ENCODE measurements around the gene MACROH2A1.

The MACROH2A1 gene

DNA sequence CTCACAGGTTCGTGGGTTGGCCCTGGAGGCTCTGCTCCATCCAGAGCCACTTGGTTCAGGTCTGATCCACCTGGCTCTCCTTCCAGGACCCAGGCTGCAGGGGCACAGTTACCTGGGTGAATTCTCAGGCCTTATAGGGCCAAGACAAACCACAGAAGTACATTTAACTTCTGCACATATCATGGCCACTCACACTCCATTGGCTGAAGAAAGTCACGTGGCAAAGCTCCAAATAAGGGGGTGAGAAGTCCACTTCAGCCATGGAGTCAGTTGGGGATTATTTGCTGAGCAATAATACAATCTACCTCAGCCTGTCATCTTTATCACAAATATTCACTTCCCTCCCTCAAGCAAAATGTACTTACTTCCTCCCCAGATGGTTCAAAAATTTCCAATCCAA, 83.6 kb downstream of the MACROH2A1 start:
- no peak for DNase-seq (ENCODE audit: low read depth)

DNA sequence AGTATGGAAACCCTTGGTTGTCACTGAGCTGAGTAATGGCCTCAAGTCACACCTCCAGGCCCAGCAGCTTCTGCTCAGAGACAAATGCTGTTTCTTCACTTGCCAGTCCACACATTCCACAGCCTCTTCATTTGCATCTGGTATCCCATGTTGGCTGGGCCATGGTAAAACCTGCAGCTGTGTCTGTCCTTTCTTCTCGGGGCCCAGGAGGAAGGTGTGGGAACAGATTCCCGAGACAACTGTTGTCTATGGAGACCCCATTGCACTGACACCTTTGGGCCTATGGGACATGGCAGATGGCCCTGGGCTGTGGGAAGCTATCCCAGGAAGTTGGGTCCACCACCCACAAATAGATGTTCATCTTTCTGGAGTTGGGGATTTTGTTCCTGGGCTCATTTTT, 85.1 kb downstream of the MACROH2A1 start:
- no peak for DNase-seq (ENCODE audit: low read depth)

DNA sequence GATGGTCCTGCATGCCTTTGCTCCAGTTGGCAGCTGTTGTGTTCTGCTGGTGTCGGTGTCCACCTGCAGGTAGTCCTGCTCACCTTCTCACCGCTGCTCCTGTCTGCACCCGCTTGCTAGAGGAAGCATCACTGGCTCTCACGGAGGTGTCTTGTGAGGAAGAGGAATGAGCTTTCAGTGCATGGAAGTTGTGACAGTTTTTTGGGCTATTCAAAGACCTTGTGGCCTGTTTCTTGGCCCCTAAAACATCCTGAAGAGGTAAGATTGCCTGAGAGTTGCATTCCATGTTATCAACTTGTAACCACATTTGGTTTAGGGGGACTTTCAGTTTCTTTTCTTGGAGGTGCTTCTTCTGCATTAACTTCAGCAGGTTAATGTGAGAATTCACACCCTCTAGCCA, 85.6 kb downstream of the MACROH2A1 start:
- no peak for DNase-seq (ENCODE audit: low read depth)

DNA sequence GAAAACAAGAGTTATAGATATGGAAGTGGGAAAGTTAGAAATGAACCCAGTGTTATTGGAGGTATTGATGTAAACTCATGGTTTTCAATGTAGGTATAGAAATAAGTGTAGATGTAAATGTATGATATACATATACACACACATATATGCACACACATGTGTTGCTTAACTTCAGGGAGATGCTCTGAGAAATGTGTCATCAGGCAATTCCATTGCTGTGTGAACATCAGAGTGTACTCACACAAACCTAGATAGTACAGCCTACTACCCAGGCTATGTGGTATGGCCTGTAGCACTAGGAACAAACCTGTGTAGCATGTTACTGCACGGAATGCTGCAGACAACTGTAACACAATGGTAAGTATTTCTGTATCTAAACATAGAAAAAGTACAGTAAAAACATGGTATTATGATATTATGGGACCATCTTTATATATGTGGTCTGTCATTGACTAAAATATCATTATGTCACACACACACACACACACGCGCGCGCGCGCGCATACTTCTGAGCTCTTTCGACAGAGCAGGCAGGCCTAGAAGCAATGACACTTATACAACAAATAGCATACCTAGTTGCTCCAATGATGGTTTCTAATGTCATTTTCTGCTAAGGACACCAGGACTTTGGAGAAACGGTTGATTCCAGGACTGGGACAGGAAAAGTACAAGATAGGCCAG, 86.6 kb downstream of the MACROH2A1 start:
- DNase-seq (ENCODE audit: low read depth), result no peak

DNA sequence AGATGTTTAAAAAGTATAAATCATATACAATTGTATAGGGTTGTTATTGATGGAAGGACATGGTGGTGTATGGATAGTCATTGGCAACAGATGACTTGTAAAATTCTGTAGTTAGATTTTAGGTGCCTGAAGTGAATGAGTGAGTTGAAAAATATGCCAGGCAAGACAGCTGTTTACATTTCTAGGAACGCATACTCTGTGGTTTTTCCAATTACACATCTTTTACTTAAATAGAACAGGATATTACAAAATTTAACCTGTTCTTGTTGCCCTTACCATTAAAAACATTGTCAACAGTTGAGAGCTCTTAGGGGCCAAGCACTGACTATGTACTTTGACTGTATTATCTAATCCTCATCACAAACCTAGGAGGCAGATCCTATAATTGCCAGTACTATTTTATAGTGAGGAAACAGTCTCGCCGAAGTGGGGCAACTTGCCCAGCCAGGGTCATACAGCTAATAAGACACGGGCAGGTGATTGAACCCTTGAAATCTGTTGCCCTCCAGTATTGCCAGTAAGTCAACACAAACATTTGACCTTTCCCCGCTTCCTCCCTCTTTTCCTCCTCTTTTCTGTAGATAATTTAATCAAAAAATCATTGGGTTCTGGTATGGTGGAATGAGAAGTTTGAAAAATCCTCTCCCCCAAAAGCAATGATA, 88.6 kb downstream of the MACROH2A1 start:
- no peak for DNase-seq (ENCODE audit: low read depth)

DNA sequence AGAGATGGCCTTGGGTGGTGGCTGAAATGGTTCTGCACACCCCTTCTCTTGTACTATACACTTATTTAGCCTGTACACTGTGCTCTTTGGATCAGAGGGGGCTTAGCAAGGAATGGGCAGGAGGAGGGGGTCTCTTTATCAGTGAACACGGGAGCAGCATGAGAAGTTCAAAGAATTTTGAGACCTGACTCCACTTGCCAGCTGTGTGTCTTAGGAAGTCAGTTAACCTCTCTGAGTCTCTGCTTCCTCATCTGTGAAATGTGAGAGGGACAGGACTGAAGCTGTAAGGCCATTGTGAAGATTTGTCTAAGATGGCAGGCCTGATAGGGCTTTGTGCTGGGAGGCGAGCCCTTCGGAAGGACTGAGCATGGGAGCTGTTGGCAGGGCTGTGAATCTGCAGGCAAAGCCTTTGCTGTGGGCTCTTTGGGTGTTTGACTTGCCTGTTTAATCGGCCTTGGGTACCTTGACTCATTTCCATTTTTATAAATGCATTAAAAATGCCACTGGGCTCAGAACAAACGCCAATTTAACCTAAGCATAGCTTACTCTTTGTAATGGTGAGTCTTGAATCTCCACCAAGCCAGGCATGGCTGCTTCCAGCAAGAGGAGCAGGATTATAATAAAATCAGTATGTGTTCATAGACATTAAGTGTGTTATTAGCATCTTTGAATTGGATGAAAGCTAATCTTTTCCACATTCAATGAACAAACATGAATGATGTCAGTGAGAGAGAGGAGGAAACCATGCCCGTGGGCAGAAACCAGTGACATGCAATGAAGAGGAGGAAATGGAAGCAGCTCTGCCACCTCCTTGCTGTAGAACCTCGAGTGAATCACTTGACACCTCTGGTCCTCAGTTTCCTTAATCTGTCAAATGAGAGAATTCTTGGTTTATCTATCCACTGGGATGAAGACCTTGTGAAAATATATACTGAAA, 89.4 kb downstream of the MACROH2A1 start:
- DNase-seq (ENCODE audit: low read depth), result no peak

DNA sequence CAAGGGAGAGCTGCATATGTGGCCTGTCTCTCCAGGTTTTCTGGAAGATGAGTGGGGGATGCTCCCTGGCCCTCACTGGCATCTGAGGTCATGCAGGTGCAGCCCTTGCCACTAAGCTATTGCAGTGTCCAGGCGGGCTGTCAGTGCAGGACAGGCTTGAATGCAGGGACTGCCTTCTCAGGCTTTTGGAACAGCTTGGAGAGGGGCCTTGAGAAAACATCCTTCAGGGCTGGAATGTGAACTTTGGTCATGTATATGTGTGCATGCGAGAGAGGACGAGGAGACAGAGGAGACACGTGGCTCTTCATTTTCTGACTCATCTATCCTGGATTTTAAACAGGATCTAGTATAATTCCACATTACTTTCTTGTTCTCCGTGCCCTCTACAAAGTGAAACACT, 90.3 kb downstream of the MACROH2A1 start:
- no peak for DNase-seq (ENCODE audit: low read depth)

DNA sequence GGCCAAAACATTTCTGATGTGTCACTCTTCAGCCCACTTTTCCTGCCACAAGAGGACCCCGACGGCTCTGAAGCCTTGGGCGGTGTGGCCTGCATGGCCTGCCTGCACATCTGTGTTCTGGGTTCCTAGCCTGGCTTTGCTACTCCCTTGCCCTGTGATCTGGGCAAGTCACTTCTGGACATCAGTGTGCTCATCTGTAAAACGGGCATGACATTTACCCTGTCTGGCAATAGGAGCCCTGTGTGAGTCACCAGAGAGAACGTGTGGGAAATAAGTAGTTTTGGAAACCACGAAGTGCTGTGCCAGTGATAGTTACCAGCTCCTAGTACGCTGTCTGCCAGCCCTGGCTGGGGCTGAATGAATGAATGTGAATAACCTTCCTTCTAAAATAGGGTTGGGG, 90.8 kb downstream of the MACROH2A1 start:
- no peak for DNase-seq (ENCODE audit: low read depth)

DNA sequence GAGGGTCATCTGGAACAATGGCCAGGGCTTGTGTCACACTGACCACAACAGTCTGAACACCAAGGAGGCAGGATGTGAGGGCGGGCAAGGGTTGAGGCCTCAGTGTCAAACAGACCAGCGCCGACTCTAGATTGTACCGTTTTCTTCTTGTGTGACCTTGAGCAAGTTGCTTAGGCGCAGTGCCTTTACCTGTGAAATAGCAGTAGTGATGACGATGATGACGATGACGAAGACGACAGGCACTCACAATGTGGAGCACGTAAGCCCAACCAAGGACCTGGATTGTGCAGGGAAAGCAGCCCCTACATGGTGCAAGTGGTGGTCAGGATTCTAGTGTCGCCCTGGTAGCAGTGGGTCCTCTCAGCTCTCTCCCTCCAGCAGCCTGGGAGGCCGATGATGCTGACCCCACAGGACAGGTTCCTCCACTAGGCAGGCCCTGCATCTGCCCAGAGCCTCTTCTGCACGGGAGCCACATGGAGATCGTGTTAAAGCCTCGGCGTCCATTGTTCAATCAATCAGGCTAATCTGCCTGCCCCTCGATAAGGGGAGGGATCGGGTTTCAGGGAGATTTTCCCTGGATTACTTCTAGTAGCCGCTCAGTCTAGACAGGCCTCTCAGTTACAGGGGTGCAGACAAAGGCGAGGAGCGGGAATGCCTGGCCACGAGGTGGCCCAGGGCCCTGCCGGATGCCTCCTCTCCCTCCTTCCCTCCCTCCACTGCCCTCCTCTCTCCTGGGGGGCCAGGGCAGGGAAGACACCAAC, 91.7 kb downstream of the MACROH2A1 start:
- no peak for DNase-seq (ENCODE audit: low read depth)

DNA sequence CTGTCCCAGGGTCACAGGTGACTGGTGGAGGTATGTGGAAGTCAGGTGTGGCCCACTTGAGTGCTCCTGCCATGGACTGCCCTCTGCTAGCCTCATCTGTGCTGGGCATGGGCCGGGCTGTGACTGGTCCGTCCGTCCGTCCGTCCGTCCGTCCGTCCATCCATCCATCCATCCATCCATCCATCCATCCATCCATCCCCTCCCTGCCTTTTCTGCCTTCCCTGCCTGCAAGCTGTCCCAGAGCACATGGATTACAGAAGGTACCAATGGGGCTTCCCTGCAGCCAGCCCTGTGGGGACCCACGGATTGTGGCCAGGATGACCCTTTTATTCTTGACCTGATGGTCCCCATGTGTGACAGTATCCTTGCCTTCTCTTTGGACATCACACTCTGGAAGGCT, 92.5 kb downstream of the MACROH2A1 start:
- no peak for DNase-seq (ENCODE audit: low read depth)

DNA sequence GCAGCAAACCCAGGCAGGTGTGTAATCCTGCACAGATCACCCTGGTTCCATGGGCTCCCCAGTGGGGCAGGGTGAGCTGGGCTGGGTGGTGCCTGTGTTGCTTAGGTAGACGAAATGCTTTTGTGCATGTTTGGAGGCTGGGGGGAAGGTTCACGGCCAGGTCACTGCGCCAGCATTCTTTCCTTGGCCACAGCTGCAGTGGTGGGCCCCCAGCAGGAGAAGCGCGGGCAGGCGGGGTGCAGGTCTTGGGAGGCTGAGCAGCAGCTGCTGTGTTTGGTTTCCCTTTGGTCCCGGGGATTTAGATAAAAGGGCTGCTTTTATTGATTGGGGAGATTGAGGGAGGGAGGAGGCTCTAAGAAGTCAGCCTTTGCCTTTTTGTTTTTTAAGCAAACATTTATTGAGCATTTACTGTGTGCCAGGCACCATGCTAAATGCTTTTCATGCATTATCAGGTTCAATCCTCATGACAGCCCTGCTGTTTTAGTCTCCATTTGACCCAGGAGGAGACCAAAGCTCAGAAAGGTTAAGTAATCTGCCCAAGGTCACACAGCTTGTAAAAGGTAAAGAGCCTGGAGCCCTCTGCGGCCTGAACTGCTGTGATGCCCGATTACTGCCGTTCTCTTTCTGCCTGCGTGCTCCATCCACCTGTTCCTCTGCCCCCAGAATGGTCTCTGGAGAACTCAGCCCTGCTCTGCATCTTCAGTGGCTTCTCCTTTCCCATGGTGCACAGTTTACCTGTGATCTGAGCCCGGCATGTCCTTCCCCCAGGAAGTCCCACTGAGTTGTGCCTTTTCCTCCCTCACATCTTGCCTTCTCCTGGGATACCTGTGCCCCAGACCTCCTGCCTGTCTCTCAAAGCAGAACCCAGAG, 94.4 kb downstream of the MACROH2A1 start:
- DNase-seq (ENCODE audit: low read depth), result no peak

DNA sequence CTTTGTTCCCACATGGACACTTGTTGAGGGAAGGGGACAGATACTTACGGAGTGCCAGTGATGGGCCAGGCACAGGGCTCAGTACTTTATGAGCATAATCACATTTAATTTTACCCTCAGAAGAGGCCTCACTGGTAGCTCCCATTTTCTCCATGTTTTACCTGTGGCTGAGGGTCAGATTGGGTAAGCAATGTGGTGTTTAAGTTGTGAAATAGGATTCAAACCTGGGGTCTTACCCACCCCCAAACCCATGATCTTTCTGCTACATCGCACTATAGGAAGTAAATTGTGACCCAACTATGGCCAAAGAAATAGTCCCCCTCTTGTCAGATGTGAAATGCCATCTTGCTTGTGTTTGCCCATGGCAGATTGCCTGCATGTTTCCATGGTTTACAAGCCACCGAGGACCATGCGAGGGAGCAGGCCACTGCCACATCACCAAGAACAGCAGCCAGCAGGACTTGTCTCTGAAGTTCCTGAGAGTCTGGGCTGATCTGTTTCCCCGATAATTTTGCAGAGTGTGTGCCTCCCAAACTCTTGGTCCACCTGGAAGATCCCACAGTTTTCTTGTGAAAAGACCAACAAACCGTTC, 95.4 kb downstream of the MACROH2A1 start:
- DNase-seq (ENCODE audit: low read depth), result no peak

DNA sequence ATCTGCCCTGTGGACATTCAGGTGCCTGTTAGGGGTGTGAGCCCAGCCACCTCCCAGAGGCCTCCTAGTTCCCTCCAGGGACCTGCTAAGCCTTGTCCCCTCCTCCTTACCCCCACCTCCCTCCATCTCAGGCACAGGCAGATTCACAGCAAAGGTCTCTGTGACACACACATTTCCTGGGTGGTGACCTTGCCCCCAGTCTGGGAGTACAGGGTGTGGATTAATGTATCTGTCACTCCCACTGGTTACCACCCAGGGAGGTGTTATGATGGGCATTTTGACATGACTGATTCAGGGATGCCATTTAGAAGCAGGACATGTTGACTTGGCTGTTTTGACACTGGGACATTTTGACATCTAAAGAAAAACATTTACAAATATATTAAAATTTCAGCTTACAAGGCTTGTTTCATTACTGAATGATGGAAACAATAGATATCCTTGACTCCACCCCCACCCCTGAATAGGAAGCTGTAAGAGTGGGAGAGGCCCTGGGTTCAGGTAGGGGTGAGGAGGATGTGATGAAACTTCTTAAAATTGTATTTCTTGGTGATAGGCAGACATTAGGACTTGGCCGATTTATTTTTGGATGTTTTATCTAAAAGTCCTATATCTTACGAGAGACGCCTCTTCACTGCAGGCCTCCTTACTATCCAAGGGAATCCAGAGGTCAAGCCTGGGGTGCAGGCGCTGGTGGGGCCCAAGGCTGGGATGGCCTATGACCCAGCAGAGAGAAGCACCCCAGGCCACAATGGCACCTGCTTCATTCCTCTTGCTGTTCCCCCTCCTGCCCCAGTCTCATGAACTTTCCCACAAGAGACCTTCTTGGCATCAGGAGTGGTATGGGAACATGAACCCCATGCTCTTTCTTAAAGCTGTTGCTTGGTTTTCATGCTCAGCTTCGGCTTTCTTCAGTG, 101.9 kb downstream of the MACROH2A1 start:
- DNase-seq (ENCODE audit: low read depth), result no peak

DNA sequence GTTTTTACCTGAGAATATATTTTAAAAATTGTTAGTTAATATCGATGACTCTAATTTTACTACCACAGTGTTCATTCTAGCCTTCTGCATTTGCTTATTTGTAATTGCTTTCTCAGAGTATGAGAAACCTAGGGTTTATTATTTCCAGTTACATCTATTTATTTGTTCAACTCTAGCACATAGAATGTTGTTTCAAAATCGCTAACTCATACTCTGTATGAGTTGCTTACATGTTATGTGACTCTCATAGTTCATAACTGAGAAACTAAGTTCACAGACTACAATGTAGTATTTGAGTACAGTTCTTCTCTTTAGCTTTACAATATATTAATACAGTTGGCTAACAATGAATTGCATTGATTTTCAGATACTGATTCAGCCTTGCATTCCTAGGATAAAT, 103.2 kb downstream of the MACROH2A1 start:
- DNase-seq (ENCODE audit: low read depth), result no peak

DNA sequence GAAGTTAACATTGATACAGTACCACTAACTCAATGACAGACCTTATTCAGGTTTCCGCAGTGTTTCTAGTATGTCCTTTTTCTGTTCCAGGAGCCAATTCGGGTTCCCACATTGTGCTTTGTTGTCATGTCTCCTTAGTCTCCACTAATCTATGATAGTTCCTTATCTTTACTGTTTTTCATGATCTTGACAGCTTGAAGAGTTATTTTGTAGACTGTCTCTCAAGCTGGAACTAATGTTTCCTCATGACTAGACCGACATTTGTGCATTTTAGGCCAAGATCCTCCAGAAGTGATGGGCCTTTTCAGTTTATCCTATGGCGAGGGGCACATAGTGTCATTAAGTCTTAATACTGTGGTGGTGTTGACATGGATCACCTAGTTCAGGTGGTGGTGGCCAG, 104.2 kb downstream of the MACROH2A1 start:
- no peak for DNase-seq (ENCODE audit: low read depth)

DNA sequence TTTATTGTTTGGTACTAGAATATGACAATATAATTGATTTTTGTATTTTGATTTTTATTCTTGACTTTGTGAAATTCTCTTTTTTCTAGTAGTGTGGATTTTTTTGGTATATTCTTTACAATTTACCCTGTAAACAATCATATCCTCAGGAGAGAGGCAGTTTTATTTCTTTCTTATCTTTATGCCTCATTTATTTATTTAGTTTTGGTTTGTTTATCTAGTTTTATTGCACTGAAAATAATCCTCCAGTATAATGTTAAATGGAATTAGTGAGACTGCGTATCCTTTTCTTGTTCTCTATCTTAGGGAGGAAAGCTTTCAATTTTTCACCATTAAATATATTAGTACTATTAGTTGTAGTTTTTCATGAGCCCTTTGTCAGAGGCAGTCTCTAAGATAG, 109.4 kb downstream of the MACROH2A1 start:
- no peak for DNase-seq (ENCODE audit: low read depth)

DNA sequence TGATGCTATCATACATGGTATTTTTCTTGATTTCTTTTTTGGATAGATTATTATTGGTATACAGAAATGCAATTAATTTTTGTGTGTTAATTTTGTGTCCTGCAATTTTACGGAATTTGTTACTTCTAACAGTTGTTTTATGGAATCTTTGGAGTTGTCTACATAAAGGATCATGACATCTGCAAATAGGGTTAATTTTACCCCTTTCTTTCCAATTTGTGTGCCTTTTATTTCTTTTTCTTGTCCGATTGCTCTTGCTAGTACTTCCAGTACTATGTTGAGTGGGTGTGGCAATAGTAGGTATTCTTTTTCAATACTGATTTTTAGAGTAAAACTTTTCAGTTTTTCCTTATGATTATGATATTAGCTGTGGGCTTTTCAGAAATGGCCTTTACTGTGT, 111.5 kb downstream of the MACROH2A1 start:
- DNase-seq (ENCODE audit: low read depth), result no peak

Measured in stimulated activated CD8-positive, alpha-beta memory T cell treated with anti-CD3 and anti-CD28 coated beads, Interleukin-7, amount 100 ng/mL, for 24 hours (primary cell).